ENCODE measurements around the gene MAD2L1BP. TPM values are rescaled to one million over a fixed set of nuclear protein-coding genes. Genes with fewer than 3 reads are reported as not detected.

The MAD2L1BP gene
- total RNA-seq, 1 donor from 2014 or later = 31.8 TPM

GRCh38 chr6:43676962-43677606 lies 41.4 kb downstream of the MAD2L1BP start:
- TF ChIP-seq, protein P1, sequence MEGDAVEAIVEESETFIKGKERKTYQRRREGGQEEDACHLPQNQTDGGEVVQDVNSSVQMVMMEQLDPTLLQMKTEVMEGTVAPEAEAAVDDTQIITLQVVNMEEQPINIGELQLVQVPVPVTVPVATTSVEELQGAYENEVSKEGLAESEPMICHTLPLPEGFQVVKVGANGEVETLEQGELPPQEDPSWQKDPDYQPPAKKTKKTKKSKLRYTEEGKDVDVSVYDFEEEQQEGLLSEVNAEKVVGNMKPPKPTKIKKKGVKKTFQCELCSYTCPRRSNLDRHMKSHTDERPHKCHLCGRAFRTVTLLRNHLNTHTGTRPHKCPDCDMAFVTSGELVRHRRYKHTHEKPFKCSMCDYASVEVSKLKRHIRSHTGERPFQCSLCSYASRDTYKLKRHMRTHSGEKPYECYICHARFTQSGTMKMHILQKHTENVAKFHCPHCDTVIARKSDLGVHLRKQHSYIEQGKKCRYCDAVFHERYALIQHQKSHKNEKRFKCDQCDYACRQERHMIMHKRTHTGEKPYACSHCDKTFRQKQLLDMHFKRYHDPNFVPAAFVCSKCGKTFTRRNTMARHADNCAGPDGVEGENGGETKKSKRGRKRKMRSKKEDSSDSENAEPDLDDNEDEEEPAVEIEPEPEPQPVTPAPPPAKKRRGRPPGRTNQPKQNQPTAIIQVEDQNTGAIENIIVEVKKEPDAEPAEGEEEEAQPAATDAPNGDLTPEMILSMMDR (IDR thresholded peaks at IDR 0.05; ENCODE audit: unreplicated experiment) = no peak
- no peak overlapping the region for H3K27ac Mint-ChIP-seq
- H3K9me3 Mint-ChIP-seq (ENCODE audit: low read depth) = no peaks in the 10 kb centered on the region
- no peaks in the 10 kb centered on the region for H3K27me3 Mint-ChIP-seq
- H3K36me3 Mint-ChIP-seq (ENCODE audit: insufficient read depth) = peaks cover 11% of the 10 kb centered on the region
- H3K4me3 Mint-ChIP-seq (ENCODE audit: low read depth) = no peak overlapping the region
- peaks cover 6% of the 10 kb centered on the region for H3K4me1 Mint-ChIP-seq (ENCODE audit: low read depth)
- no peak for DNase-seq (ENCODE audit: low spot score, unreplicated experiment)

DNA sequence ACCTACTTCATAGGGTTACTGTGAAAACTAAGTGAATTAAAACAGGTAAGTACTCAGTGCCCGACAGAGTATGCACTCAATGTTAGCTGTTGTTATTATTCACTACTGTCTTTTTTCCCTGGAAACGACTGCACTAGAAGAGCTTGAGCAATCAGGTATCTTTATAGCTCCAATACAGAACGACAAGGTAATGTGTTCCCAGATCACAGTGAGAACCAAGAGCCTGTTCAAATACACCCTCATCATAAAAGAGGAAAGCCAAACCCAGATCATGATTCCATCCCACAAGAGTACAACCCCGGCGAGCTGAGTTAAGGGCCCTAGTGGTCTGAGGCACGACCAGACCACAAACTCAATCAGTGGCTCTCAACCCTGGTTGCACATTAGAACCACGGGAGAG lies 42.1 kb downstream of the MAD2L1BP start:
- peaks cover 11% of the 10 kb centered on the region for H3K36me3 Mint-ChIP-seq (ENCODE audit: insufficient read depth)
- H3K27me3 Mint-ChIP-seq = no peaks in the 10 kb centered on the region
- TF ChIP-seq, protein P1 (IDR thresholded peaks at IDR 0.05; ENCODE audit: unreplicated experiment) = no peak
- no peak overlapping the region for H3K4me3 Mint-ChIP-seq (ENCODE audit: low read depth)
- H3K27ac Mint-ChIP-seq = no peak overlapping the region
- peaks cover 9% of the 10 kb centered on the region for H3K4me1 Mint-ChIP-seq (ENCODE audit: low read depth)
- H3K9me3 Mint-ChIP-seq (ENCODE audit: low read depth) = no peaks in the 10 kb centered on the region
- no peak for DNase-seq (ENCODE audit: low spot score, unreplicated experiment)

DNA sequence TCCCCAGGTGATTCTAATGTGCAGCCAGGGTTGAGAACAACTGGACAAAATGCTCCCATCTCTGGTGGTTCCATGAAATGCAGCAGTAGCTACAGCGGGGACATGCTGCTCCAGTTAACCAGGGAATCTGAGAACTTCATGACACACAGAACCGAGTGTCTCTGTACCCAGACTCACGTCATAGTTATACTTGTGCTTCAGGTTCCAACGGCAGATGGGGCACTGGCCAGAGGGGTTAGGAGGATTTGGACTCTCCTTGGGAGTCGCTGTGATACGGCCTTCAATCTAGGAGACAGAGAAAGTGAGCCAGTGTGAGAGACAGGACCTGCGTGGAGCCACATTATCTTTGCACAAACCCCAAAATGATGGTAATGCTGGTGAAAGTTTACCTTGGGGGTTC lies 42.7 kb downstream of the MAD2L1BP start:
- Mint-ChIP-seq H3K9me3 (ENCODE audit: low read depth) (no peaks in the 10 kb centered on the region), H3K4me1 (ENCODE audit: low read depth) (peaks cover 15% of the 10 kb centered on the region), H3K27me3 (no peaks in the 10 kb centered on the region), H3K4me3 (ENCODE audit: low read depth) (no peak overlapping the region), H3K36me3 (ENCODE audit: insufficient read depth) (peaks cover 11% of the 10 kb centered on the region), H3K27ac (no peak overlapping the region)
- no peak for DNase-seq (ENCODE audit: low spot score, unreplicated experiment)
- TF ChIP-seq, protein P1 (IDR thresholded peaks at IDR 0.05; ENCODE audit: unreplicated experiment) = no peak

DNA sequence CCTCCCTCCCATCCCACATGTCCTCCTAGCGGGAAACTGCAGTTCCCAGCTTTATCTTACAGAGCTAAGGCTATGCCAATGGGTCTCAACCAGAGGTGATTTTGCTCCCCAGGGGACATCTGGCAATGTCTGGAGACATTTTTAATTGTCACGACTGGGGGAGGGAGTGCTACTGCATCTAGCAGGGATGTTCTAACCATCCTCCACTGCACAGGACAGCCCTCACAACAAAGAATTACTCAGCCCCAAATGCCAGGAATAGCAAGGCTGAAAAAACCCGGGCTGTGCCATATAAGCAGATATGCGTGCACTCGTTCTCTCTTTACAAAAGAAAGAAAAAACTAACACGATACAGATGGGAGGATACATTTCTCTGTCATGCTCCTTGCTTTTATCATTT lies 43.4 kb downstream of the MAD2L1BP start:
- no peak for DNase-seq (ENCODE audit: low spot score, unreplicated experiment)
- Mint-ChIP-seq H3K27me3 (no peaks in the 10 kb centered on the region), H3K9me3 (ENCODE audit: low read depth) (no peaks in the 10 kb centered on the region), H3K4me1 (ENCODE audit: low read depth) (peaks cover 21% of the 10 kb centered on the region), H3K36me3 (ENCODE audit: insufficient read depth) (peaks cover 11% of the 10 kb centered on the region), H3K27ac (no peak overlapping the region), H3K4me3 (ENCODE audit: low read depth) (no peak overlapping the region)
- TF ChIP-seq, protein P1 (IDR thresholded peaks at IDR 0.05; ENCODE audit: unreplicated experiment) = no peak

DNA sequence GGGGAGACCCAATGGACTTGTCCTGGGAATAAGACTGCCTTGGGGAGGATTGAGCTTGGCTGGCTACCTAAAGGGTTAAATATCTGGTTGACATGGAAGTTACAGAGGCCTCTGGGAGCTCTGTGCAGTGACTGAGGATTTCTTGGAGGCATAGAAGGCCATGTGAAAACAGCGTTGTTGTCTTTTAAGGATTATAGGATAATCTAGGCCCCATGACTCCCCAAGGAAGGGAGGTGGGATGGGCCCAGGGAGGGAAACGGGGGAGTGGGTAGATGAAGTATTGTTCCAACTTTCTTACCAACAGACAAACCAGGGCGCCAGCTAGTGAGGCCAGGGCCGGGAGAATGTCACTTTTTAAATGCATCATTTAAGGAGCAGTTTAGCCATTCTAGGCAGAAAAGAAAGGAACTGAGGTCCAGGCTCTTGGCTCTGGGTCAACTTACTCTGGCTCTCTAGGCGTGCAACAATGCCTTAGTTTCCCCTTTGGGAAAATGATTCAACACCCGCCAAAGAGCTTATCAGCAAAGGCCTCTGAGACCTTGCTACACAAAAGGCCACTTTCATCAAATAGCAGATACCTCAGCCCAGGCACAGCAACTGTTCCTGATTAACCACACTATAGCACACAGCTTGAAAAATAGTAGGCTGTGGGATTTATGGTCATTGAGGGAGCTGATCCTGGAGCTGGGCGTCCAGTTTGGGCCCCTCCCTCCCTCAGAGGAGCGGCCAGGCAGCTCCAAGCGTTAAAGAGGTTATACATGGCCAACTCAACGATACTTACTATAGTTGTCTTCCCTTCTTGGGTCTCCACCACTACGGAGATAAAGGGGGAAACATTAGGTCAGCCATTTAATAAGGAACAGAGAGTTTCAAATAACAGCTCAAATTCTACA lies 44.9 kb downstream of the MAD2L1BP start:
- no peak for DNase-seq (ENCODE audit: low spot score, unreplicated experiment)
- Mint-ChIP-seq H3K27ac (no peak overlapping the region), H3K4me3 (ENCODE audit: low read depth) (no peak overlapping the region), H3K27me3 (no peaks in the 10 kb centered on the region), H3K9me3 (ENCODE audit: low read depth) (no peaks in the 10 kb centered on the region), H3K36me3 (ENCODE audit: insufficient read depth) (peaks cover 7% of the 10 kb centered on the region), H3K4me1 (ENCODE audit: low read depth) (peaks cover 24% of the 10 kb centered on the region)
- TF ChIP-seq, protein P1 (IDR thresholded peaks at IDR 0.05; ENCODE audit: unreplicated experiment) = no peak
